HEK293 (cell line): ENCODE results near the gene TRIM2.

Experiments used
- CTCF ChIA-PET: fragments of 350-600 bp; formaldehyde crosslinking; extraction: SDS; loops from one replicate; lab custom pipeline; 2021; ENCODE audit warnings: antibody characterized with exemption; lab: Yijun Ruan, JAX
- POLR2A ChIA-PET: fragments of 300-600 bp; formaldehyde crosslinking; extraction: SDS; loops from one replicate; lab custom pipeline; 2020; ENCODE audit warnings: antibody characterized with exemption, inconsistent platforms; lab: Yijun Ruan, JAX
- H3K27ac ChIP-seq: fragments of 200-500 bp; sonication (Bioruptor generic); 2 replicates; pipeline ENCODE4 v1.5.1; 2014; ENCODE audit warnings: low read depth, low read length, control low read depth, inconsistent platforms; ENCODE audit errors: extremely low read depth
- H3K36me3 ChIP-seq, 2 experiments: fragments of 200-500 bp in 1 of 2; sonication (Bioruptor generic) in 1 of 2; 1 replicate in 1 of 2; 2 replicates in 1 of 2; pipeline ENCODE4 v1.5.1; 2014 to 2017; ENCODE audit warnings: inconsistent platforms in 2 of 2, low read length in 2 of 2; ENCODE audit not compliant: control insufficient read depth in 2 of 2, insufficient read depth in 1 of 2
- H3K4me1 ChIP-seq: fragments of 200-500 bp; sonication (Bioruptor generic); 2 replicates; pipeline ENCODE4 v1.5.1; 2014; ENCODE audit warnings: mild to moderate bottlenecking, low read length, inconsistent platforms; ENCODE audit not compliant: control insufficient read depth, insufficient read depth
- H3K4me3 ChIP-seq: 2 replicates; pipeline ENCODE4 v1.5.1; 2011; ENCODE audit warnings: low read depth, mild to moderate bottlenecking, control low read depth, low read length, moderate library complexity
- H3K9me3 ChIP-seq: fragments of 200-500 bp; sonication (Bioruptor generic); 2 replicates; pipeline ENCODE4 v1.5.1; 2014; ENCODE audit warnings: low read depth, low read length, inconsistent platforms; ENCODE audit not compliant: control insufficient read depth, insufficient read depth
- KLF8 ChIP-seq: fragments of 450-650 bp; formaldehyde crosslinking; IDR thresholded peaks from 2 replicates; pipeline ENCODE4 v1.5.1; 2016; ENCODE audit warnings: missing biosample characterization, missing genetic modification characterization
- PRDM1 ChIP-seq: fragments of 450-650 bp; formaldehyde crosslinking; IDR thresholded peaks from 2 replicates; pipeline ENCODE4; 2016; ENCODE audit warnings: missing biosample characterization, missing genetic modification characterization
- SP2 ChIP-seq: fragments of 450-650 bp; formaldehyde crosslinking; IDR thresholded peaks from 2 replicates; pipeline ENCODE4 v1.5.1; 2016; ENCODE audit warnings: missing biosample characterization, missing genetic modification characterization
- ZBTB17 ChIP-seq: fragments of 450-650 bp; formaldehyde crosslinking; IDR thresholded peaks from 2 replicates; pipeline ENCODE4 v1.5.1; 2016; ENCODE audit warnings: missing biosample characterization, missing genetic modification characterization
- ZBTB49 ChIP-seq: fragments of 450-650 bp; formaldehyde crosslinking; IDR thresholded peaks from 2 replicates; pipeline ENCODE4 v1.5.1; 2016; ENCODE audit warnings: missing biosample characterization, missing genetic modification characterization, low read depth
- ZBTB7A ChIP-seq: fragments of 450-650 bp; formaldehyde crosslinking; IDR thresholded peaks from 2 replicates; pipeline ENCODE4 v1.5.1; 2016; ENCODE audit warnings: low read depth, missing biosample characterization, missing genetic modification characterization
- ZFP37 ChIP-seq: fragments of 450-650 bp; formaldehyde crosslinking; IDR thresholded peaks from 2 replicates; pipeline ENCODE4 v1.5.1; 2016; ENCODE audit warnings: missing biosample characterization, missing genetic modification characterization
- ZNF133 ChIP-seq: fragments of 450-650 bp; formaldehyde crosslinking; IDR thresholded peaks from 2 replicates; pipeline ENCODE4 v1.5.1; 2016; ENCODE audit warnings: missing biosample characterization, missing genetic modification characterization
- ZNF184 ChIP-seq: fragments of 450-650 bp; IDR thresholded peaks from 2 replicates; pipeline ENCODE4 v1.5.1; 2018; ENCODE audit warnings: missing biosample characterization, mild to moderate bottlenecking, missing genetic modification characterization
- ZNF24 ChIP-seq: fragments of 450-650 bp; formaldehyde crosslinking; IDR thresholded peaks from 2 replicates; pipeline ENCODE4 v1.5.1; 2016; ENCODE audit warnings: missing biosample characterization, missing genetic modification characterization
- ZNF266 ChIP-seq: fragments of 450-650 bp; formaldehyde crosslinking; IDR thresholded peaks from 2 replicates; pipeline ENCODE4 v1.5.1; 2016; ENCODE audit warnings: missing biosample characterization, missing genetic modification characterization, low read depth
- ZNF280C ChIP-seq: fragments of 450-650 bp; formaldehyde crosslinking; IDR thresholded peaks from 2 replicates; pipeline ENCODE4 v1.5.1; 2016; ENCODE audit warnings: missing biosample characterization, missing genetic modification characterization
- ZNF391 ChIP-seq: fragments of 450-650 bp; formaldehyde crosslinking; IDR thresholded peaks from 2 replicates; pipeline ENCODE4 v1.5.1; 2016; ENCODE audit warnings: low read depth, missing biosample characterization, missing genetic modification characterization, borderline replicate concordance
- ZNF423 ChIP-seq: fragments of 450-650 bp; formaldehyde crosslinking; IDR thresholded peaks from 2 replicates; pipeline ENCODE4 v1.5.1; 2016; ENCODE audit warnings: missing biosample characterization, missing genetic modification characterization
- ZNF433 ChIP-seq: fragments of 450-650 bp; formaldehyde crosslinking; IDR thresholded peaks from 2 replicates; pipeline ENCODE4 v1.5.1; 2016; ENCODE audit warnings: missing biosample characterization, missing genetic modification characterization, low read depth
- ZNF449 ChIP-seq: fragments of 450-650 bp; formaldehyde crosslinking; IDR thresholded peaks from 2 replicates; pipeline ENCODE4 v1.5.1; 2017; ENCODE audit warnings: missing biosample characterization, mild to moderate bottlenecking, missing genetic modification characterization, moderate library complexity
- ZNF48 ChIP-seq: fragments of 450-650 bp; formaldehyde crosslinking; IDR thresholded peaks from 2 replicates; pipeline ENCODE4 v1.5.1; 2016; ENCODE audit warnings: missing biosample characterization, missing genetic modification characterization
- ZNF518A ChIP-seq: fragments of 450-650 bp; formaldehyde crosslinking; conservative IDR thresholded peaks from 2 replicates; pipeline ENCODE4 v1.5.1; 2016; ENCODE audit warnings: low read depth, missing biosample characterization, missing genetic modification characterization
- ZNF629 ChIP-seq: fragments of 450-650 bp; formaldehyde crosslinking; IDR thresholded peaks from 2 replicates; pipeline ENCODE4 v1.5.1; 2017; ENCODE audit warnings: missing biosample characterization, missing genetic modification characterization
- ZNF76 ChIP-seq: fragments of 450-650 bp; formaldehyde crosslinking; IDR thresholded peaks from 2 replicates; pipeline ENCODE4; 2016; ENCODE audit warnings: low read depth, missing biosample characterization, missing genetic modification characterization, borderline replicate concordance

The TRIM2 gene

GRCh38 chr4:153234885-153235284 is 30.6 kb downstream of the TRIM2 start (continued):
- TF ChIP-seq ZBTB17 (tag by site-specific recombination), result no peak
- TF ChIP-seq ZNF423 (tag by site-specific recombination), result no peak
- no peak for TF ChIP-seq ZBTB49 (tag by site-specific recombination)
- no peak for TF ChIP-seq ZNF433 (tag by site-specific recombination)
- no peak for TF ChIP-seq ZNF133 (tag by site-specific recombination)

- ChIA-PET CTCF (interaction anchor here (0.6 to 0.7 kb wide), 2 partner anchors 596 to 1091 kb away, joined by 3 to 4 read pairs; no protein-coding TSS in a partner anchor), POLR2A (interaction anchor here (0.7 kb wide), 1 partner anchor 20 kb away, joined by 3 read pairs; no protein-coding TSS in a partner anchor)
- Histone ChIP-seq H3K27ac (no peak overlapping the region), H3K36me3 (peaks cover 3 to 5% of the 10 kb centered on the region in 2 experiments), H3K9me3 (no peaks in the 10 kb centered on the region), H3K4me3 (no peak overlapping the region), H3K4me1 (peaks cover 38% of the 10 kb centered on the region)
- TF ChIP-seq ZNF518A (tag by site-specific recombination) (no peak), SP2 (tag by site-specific recombination) (no peak), KLF8 (no peak), ZNF184 (no peak), ZNF629 (no peak), ZFP37 (tag by site-specific recombination) (no peak), ZNF266 (tag by site-specific recombination) (no peak), ZBTB7A (no peak)
Measured at GRCh38 chr4:153238135-153238919, 34.1 kb downstream of the TRIM2 start.

GRCh38 chr4:153239409-153239808 is 35.2 kb downstream of the TRIM2 start:
- H3K4me1 ChIP-seq, result peaks cover 32% of the 10 kb centered on the region
- H3K27ac ChIP-seq, result no peak overlapping the region
- TF ChIP-seq ZNF76 (tag by site-specific recombination) (no peak), ZNF48 (tag by site-specific recombination) (no peak), ZNF391 (tag by site-specific recombination) (no peak), SP2 (tag by site-specific recombination) (no peak), ZNF24 (tag by site-specific recombination) (0 out of 2 replicates have a peak, but pooled peaks have one; percentile 31), PRDM1 (tag by site-specific recombination) (peak; percentile 28; the same call in 1 of the 2 replicates), ZNF280C (tag by site-specific recombination) (no peak), ZNF449 (no peak)
- H3K36me3 ChIP-seq, result peaks cover 3 to 5% of the 10 kb centered on the region in 2 experiments
- no peak overlapping the region for H3K4me3 ChIP-seq
- POLR2A ChIA-PET, result interaction anchor here (0.7 kb wide), 1 partner anchor 19 kb away, joined by 3 read pairs; no protein-coding TSS in a partner anchor
- no peaks in the 10 kb centered on the region for H3K9me3 ChIP-seq
- CTCF ChIA-PET, result no interaction called here
